ENCODE measurements around the gene TNFRSF18.

- TF ChIP-seq TAF1 (IDR thresholded peaks at IDR 0.05; ENCODE audit: low read depth, low read length): no peak
- TF ChIP-seq POLR2AphosphoS5 (IDR thresholded peaks at IDR 0.05; ENCODE audit: low read depth, low read length): no peak
- TF ChIP-seq POLR2A (IDR thresholded peaks at IDR 0.05; ENCODE audit: low read depth, low read length): no peak
- no peak for TF ChIP-seq SPI1 (IDR thresholded peaks at IDR 0.05; ENCODE audit: low read depth, low read length)
- TF ChIP-seq POU2F2 (IDR thresholded peaks at IDR 0.05; ENCODE audit: low read depth, low read length): no peak
- no peak for TF ChIP-seq PAX5 (IDR thresholded peaks at IDR 0.05; ENCODE audit: insufficient read depth, low read length, severe bottlenecking)
Observed at GRCh38 chr1:1219341-1219740, 12.9 kb upstream of the TNFRSF18 start.

Measured in GM12891 (cell line).